HG02763 (cell line): ENCODE measurements around the gene SPOUT1.
A peak's percentile ranks its signal among the peaks of the same experiment; 100 is the strongest.
"Not testable (repeated sequence)": the region's sequence is repeated elsewhere in the genome, so short reads cannot be mapped to it uniquely, and the experiment has no call there.

Experiments used
- ATAC-seq: cut with Tn5 transposase; IDR thresholded peaks from one replicate; pipeline ENCODE4 v1.9.1; 2021; ENCODE audit warnings: mild to moderate bottlenecking, moderate library complexity; ENCODE audit not compliant: unreplicated experiment

The SPOUT1 gene

GRCh38 chr9:128818099-128818838, 11.3 kb downstream of the SPOUT1 start, which contains the start of gene ENDOG:
Gene ENDOG, plus strand, starts transcription at chr9:128818500. Its CDS starts 185 bp downstream, at chr9:128818685.
- peak; percentile 79 for ATAC-seq

GRCh38 chr9:128810873-128811272, 18.7 kb downstream of the SPOUT1 start:
- ATAC-seq, result no peak

- no peak for ATAC-seq
These were observed 19.8 kb downstream of the SPOUT1 start for GRCh38 chr9:128809831-128810230.

- ATAC-seq, result no peak
These were observed 20.5 kb downstream of the SPOUT1 start for GRCh38 chr9:128809036-128809599.

GRCh38 chr9:128808543-128808942, 21.1 kb downstream of the SPOUT1 start:
- ATAC-seq, result no peak

GRCh38 chr9:128807827-128808226, 21.8 kb downstream of the SPOUT1 start:
- no peak for ATAC-seq

- ATAC-seq, result no peak
These were observed 23.9 kb downstream of the SPOUT1 start for GRCh38 chr9:128805661-128806060.

GRCh38 chr9:128802482-128802881, 27.1 kb downstream of the SPOUT1 start:
- ATAC-seq, result no peak

- no peak for ATAC-seq
These were observed 29.5 kb downstream of the SPOUT1 start for GRCh38 chr9:128800061-128800460.

- no peak for ATAC-seq
These were observed 30.7 kb downstream of the SPOUT1 start for GRCh38 chr9:128798896-128799295.

- not testable (repeated sequence) for ATAC-seq
These were observed 34.6 kb downstream of the SPOUT1 start for GRCh38 chr9:128794961-128795360.

GRCh38 chr9:128792978-128793686, 36.5 kb downstream of the SPOUT1 start:
- no peak for ATAC-seq

GRCh38 chr9:128792134-128792533, 37.5 kb downstream of the SPOUT1 start:
- no peak for ATAC-seq

GRCh38 chr9:128790536-128790935, 39.1 kb downstream of the SPOUT1 start:
- no peak for ATAC-seq

GRCh38 chr9:128788445-128788844, 41.1 kb downstream of the SPOUT1 start:
- ATAC-seq, result no peak

GRCh38 chr9:128787659-128788058, 41.9 kb downstream of the SPOUT1 start:
- no peak for ATAC-seq

- ATAC-seq, result peak; percentile 92
These were observed 42.7 kb downstream of the SPOUT1 start, which contains the start of gene TBC1D13 for GRCh38 chr9:128786681-128787601. Gene TBC1D13, plus strand, starts transcription at chr9:128787253. Its CDS starts 101 bp downstream, at chr9:128787354.

GRCh38 chr9:128785427-128785826, 44.2 kb downstream of the SPOUT1 start:
- ATAC-seq, result no peak

GRCh38 chr9:128782669-128783068, 46.9 kb downstream of the SPOUT1 start:
- ATAC-seq, result no peak

GRCh38 chr9:128781187-128782070, 48.2 kb downstream of the SPOUT1 start:
- ATAC-seq, result no peak
